Measurements from ENCODE around the gene ISCU.

The ISCU gene

DNA sequence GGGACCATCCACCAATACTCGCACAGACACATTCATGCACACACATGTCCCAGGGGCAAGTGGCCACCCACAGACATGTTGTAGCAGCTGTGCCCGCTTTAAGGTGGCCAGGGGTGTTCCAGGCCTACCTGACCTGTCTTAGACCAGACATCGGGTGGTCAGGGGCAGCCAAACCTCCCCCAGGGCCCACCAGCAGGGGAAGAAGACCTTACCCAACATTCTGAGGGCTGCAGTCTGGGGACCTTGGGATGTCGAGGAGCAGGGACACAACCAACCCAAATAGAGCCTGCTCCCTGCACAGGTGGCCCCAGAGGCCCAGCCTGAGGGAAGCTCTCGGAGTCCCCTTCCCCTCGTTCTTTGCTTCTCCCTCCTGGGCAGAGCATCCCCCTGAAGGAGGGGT is 37.1 kb downstream of the ISCU start:
- DNase-seq (ENCODE audit: insufficient read length, low spot score) (no peak), FAIRE-seq (no peak)
- TF ChIP-seq POLR2AphosphoS5 (IDR thresholded peaks at IDR 0.05; ENCODE audit: low read depth, low read length) (no peak), POLR2A (IDR thresholded peaks at IDR 0.05; ENCODE audit: low read depth, low read length) (no peak), PAX5 (IDR thresholded peaks at IDR 0.05; ENCODE audit: insufficient read depth, low read length, severe bottlenecking) (no peak), SPI1 (IDR thresholded peaks at IDR 0.05; ENCODE audit: low read depth, low read length) (no peak), POU2F2 (IDR thresholded peaks at IDR 0.05; ENCODE audit: low read depth, low read length) (no peak), TAF1 (IDR thresholded peaks at IDR 0.05; ENCODE audit: low read depth, low read length) (no peak)

GRCh38 chr12:108599948-108600701 is 37.7 kb downstream of the ISCU start:
- no peak for TF ChIP-seq PAX5 (IDR thresholded peaks at IDR 0.05; ENCODE audit: insufficient read depth, low read length, severe bottlenecking)
- TF ChIP-seq POLR2A (IDR thresholded peaks at IDR 0.05; ENCODE audit: low read depth, low read length), result no peak
- TF ChIP-seq POLR2AphosphoS5 (IDR thresholded peaks at IDR 0.05; ENCODE audit: low read depth, low read length), result no peak
- no peak for TF ChIP-seq TAF1 (IDR thresholded peaks at IDR 0.05; ENCODE audit: low read depth, low read length)
- TF ChIP-seq SPI1 (IDR thresholded peaks at IDR 0.05; ENCODE audit: low read depth, low read length), result no peak
- no peak for TF ChIP-seq POU2F2 (IDR thresholded peaks at IDR 0.05; ENCODE audit: low read depth, low read length)
- DNase-seq (ENCODE audit: insufficient read length, low spot score) (no peak), FAIRE-seq (peak; percentile 16)

GRCh38 chr12:108600702-108601007 is 38.3 kb downstream of the ISCU start:
- no peak for FAIRE-seq
- no peak for DNase-seq (ENCODE audit: insufficient read length, low spot score)
- TF ChIP-seq POU2F2 (IDR thresholded peaks at IDR 0.05; ENCODE audit: low read depth, low read length) (no peak), POLR2A (IDR thresholded peaks at IDR 0.05; ENCODE audit: low read depth, low read length) (no peak), POLR2AphosphoS5 (IDR thresholded peaks at IDR 0.05; ENCODE audit: low read depth, low read length) (no peak)

- DNase-seq (ENCODE audit: insufficient read length, low spot score), result no peak
Measured at GRCh38 chr12:108602209-108602705, 39.9 kb downstream of the ISCU start.

DNA sequence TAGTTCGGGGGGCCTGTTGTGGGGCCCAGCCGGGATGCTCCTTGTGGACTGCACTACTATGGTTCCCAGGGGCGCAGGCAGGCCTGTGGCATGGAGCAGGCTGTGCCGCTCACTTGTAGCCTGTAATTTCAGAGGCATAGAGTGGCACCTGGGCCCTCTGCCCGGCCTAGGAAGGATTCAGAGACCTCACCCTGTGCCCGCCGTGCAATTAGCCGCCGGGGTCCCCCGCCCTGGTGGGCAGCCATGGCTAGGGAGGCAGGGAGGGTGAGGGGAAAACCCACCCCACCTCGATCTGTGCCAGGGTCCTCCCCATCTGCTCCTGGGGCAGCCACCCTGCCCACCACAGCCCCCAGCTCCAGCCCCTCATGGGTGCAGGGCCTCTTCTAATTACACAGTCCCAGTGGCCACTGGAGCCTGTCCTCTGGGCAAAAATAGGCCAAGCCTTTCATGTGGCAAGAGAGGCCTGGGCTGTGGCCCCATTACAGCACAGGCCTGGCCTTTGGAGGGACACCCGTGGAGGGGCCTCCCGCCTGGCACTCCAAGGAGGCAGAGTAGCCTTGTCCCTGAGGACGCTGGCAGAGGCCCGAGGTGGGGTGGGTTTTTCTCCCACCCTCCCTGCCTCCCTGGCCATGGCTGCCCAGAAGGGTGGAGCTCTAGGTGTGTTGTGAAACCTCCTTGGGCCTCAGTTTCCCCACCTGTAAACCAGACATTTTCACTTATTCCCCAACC is 40.7 kb downstream of the ISCU start:
- TF ChIP-seq POLR2A (IDR thresholded peaks at IDR 0.05; ENCODE audit: low read depth, low read length) (no peak), SPI1 (IDR thresholded peaks at IDR 0.05; ENCODE audit: low read depth, low read length) (no peak), TAF1 (IDR thresholded peaks at IDR 0.05; ENCODE audit: low read depth, low read length) (no peak), POU2F2 (IDR thresholded peaks at IDR 0.05; ENCODE audit: low read depth, low read length) (no peak), POLR2AphosphoS5 (IDR thresholded peaks at IDR 0.05; ENCODE audit: low read depth, low read length) (no peak), PAX5 (IDR thresholded peaks at IDR 0.05; ENCODE audit: insufficient read depth, low read length, severe bottlenecking) (no peak)
- no peak for FAIRE-seq
- DNase-seq (ENCODE audit: insufficient read length, low spot score), result no peak

More at GRCh38 chr12:108602209-108602705, 39.9 kb downstream of the ISCU start:
- no peak for FAIRE-seq
- TF ChIP-seq POLR2AphosphoS5 (IDR thresholded peaks at IDR 0.05; ENCODE audit: low read depth, low read length) (no peak), SPI1 (IDR thresholded peaks at IDR 0.05; ENCODE audit: low read depth, low read length) (no peak), PAX5 (IDR thresholded peaks at IDR 0.05; ENCODE audit: insufficient read depth, low read length, severe bottlenecking) (no peak), POU2F2 (IDR thresholded peaks at IDR 0.05; ENCODE audit: low read depth, low read length) (no peak), TAF1 (IDR thresholded peaks at IDR 0.05; ENCODE audit: low read depth, low read length) (no peak), POLR2A (IDR thresholded peaks at IDR 0.05; ENCODE audit: low read depth, low read length) (no peak)

DNA sequence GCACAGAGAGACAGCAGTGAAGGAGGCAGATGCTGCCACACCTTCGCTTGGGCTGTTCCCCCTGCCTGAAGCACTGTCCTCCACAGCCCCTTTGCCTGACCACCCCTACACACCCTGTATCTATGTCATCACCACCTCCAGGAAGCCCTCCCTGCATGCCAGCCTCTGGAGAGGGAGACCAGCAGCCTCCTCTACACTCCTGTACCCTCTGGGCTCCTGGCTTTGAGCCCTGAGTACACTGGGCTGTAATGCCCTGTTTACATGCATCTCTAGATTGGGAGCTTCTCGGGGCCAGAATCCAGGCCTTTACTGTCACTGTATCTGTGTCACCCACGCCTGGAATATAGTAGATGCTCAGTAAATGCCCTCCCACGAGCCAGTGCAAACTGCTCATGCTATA is 41.3 kb downstream of the ISCU start:
- TF ChIP-seq POLR2A (IDR thresholded peaks at IDR 0.05; ENCODE audit: low read depth, low read length) (no peak), POU2F2 (IDR thresholded peaks at IDR 0.05; ENCODE audit: low read depth, low read length) (no peak), PAX5 (IDR thresholded peaks at IDR 0.05; ENCODE audit: insufficient read depth, low read length, severe bottlenecking) (no peak), SPI1 (IDR thresholded peaks at IDR 0.05; ENCODE audit: low read depth, low read length) (no peak), POLR2AphosphoS5 (IDR thresholded peaks at IDR 0.05; ENCODE audit: low read depth, low read length) (no peak)
- no peak for FAIRE-seq
- no peak for DNase-seq (ENCODE audit: insufficient read length, low spot score)

DNA sequence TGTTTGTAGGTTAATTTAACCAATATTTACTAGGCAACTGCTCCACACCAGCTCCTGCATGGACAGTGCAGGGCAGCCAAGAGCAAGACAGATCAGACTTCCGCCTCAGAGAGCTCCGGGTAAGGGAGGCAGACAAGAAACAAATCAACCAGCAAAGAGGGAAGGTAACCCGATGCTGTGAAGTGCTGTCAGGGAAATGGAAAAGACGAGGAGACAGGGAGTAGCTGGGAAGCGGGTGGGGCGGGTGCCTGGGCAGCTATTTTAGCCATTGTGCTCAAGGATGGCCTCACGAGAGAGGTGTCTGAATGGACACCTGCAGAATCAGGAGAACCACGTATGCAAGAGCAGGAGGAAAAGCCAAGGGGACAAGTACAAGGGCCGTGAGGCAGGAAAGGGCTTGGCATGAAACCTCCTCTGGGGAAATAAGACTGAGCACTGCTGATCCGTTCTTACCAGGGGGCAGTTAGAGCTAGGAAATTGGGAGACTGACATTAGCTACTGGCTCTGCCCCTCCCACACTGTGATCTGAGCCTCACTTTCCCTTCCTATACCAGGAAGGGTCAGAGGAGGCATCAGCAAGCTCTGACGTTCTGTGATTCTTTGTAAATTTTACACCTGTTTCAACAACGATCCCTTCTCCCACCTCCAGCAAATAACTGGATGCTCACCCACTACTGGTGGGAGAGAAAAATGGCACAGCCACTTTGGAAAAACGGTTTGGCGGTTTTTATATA is 42.0 kb downstream of the ISCU start:
- TF ChIP-seq SPI1 (IDR thresholded peaks at IDR 0.05; ENCODE audit: low read depth, low read length), result no peak
- TF ChIP-seq PAX5 (IDR thresholded peaks at IDR 0.05; ENCODE audit: insufficient read depth, low read length, severe bottlenecking), result no peak
- TF ChIP-seq TAF1 (IDR thresholded peaks at IDR 0.05; ENCODE audit: low read depth, low read length), result no peak
- TF ChIP-seq POU2F2 (IDR thresholded peaks at IDR 0.05; ENCODE audit: low read depth, low read length), result no peak
- no peak for TF ChIP-seq POLR2AphosphoS5 (IDR thresholded peaks at IDR 0.05; ENCODE audit: low read depth, low read length)
- TF ChIP-seq POLR2A (IDR thresholded peaks at IDR 0.05; ENCODE audit: low read depth, low read length), result no peak
- no peak for DNase-seq (ENCODE audit: insufficient read length, low spot score)

GRCh38 chr12:108605000-108605689 is 42.7 kb downstream of the ISCU start:
- DNase-seq (ENCODE audit: insufficient read length, low spot score) (no peak), FAIRE-seq (no peak)
- no peak for TF ChIP-seq SPI1 (IDR thresholded peaks at IDR 0.05; ENCODE audit: low read depth, low read length)
- no peak for TF ChIP-seq PAX5 (IDR thresholded peaks at IDR 0.05; ENCODE audit: insufficient read depth, low read length, severe bottlenecking)
- TF ChIP-seq POU2F2 (IDR thresholded peaks at IDR 0.05; ENCODE audit: low read depth, low read length), result no peak
- TF ChIP-seq POLR2A (IDR thresholded peaks at IDR 0.05; ENCODE audit: low read depth, low read length), result no peak
- no peak for TF ChIP-seq TAF1 (IDR thresholded peaks at IDR 0.05; ENCODE audit: low read depth, low read length)
- no peak for TF ChIP-seq POLR2AphosphoS5 (IDR thresholded peaks at IDR 0.05; ENCODE audit: low read depth, low read length)

More for the DNA sequence above, 42.0 kb downstream of the ISCU start:
- no peak for FAIRE-seq
